GM18499 (cell line): Measurements from ENCODE around the gene CYBA.

ENCODE experiments used
- ATAC-seq: cut with Tn5 transposase; IDR thresholded peaks from one replicate; pipeline ENCODE4 v1.9.1; 2021; ENCODE audit warnings: moderate number of reproducible peaks; ENCODE audit not compliant: insufficient read depth, unreplicated experiment

The CYBA gene

DNA sequence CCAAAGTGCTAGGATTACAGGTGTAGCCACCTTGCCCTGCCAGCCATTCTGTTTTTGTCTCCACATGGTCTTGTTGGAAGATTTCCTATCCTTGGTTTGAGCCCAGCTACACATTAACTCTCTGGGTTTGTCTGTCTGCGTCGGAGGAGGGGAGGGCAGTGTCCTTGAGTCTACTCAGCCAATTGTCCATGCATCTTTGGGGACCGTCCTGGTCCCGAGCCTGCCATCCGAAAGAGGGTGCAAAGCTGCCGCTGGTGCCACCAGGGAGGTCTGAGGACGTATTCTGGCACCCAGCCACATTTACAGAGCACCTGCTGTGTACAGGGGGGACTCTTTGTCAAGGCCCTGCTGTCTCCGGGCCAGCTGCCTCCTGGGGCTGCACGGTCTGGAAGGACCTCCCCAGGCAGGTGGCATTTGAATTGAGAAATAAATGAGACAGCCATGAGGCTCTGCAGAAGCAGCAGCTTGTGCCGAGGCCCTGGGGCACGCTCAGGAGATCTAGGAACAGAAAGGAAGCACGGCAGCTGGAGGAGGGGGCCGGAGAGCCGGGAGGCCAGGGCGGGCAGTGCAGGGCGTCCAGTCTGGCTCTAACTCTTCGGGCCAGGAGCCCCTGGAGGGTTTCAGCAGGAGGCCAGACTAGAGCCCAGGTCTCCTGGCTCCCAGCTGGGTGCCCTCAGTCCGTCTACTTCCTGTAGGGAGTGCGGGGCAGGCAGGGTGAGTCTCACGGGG, 1.5 kb downstream of the CYBA start:
- no peak for ATAC-seq

DNA sequence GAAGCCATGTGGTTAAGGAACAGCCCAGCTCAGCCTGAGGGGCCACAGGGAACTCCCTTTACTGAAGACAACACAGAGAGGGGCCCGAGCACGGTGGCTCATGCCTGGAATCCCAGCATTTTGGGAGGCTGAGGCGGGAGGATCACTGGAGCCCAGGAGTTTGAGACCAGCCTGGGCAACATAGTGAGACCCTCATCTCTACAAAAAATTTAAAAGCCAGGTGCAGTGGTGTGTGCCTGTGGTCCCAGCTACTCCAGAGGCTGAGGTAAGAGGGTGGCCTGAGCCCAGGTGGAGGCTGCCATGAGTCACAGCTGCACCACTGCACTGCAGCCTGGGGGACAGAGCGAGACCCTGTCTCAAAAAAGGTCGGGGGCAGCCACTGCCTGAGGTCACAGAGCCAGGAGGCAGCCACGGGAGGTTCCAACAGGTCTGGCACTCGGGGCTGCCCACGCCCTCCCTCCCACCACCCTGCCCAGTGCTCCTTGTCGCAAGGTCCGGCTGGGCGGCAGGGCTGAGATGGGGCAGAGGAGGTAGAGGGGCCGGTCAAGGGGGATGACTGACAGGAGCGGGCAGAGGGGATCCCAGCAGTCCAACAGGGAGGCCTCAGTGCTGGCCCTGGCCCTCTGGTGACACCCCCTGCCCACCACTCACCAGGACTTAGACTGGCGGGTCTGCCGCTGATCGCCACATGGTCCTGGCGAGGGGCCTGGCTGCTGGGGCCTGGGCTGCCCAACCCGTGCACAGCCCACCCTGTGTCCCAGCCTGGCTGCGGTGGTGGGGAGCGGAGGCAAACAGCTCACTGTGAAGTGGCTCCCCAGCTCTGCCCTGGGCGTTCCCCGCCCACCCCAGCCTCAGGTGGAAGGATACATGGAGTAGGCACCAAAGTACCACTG, 3.4 kb downstream of the CYBA start:
- no peak for ATAC-seq

DNA sequence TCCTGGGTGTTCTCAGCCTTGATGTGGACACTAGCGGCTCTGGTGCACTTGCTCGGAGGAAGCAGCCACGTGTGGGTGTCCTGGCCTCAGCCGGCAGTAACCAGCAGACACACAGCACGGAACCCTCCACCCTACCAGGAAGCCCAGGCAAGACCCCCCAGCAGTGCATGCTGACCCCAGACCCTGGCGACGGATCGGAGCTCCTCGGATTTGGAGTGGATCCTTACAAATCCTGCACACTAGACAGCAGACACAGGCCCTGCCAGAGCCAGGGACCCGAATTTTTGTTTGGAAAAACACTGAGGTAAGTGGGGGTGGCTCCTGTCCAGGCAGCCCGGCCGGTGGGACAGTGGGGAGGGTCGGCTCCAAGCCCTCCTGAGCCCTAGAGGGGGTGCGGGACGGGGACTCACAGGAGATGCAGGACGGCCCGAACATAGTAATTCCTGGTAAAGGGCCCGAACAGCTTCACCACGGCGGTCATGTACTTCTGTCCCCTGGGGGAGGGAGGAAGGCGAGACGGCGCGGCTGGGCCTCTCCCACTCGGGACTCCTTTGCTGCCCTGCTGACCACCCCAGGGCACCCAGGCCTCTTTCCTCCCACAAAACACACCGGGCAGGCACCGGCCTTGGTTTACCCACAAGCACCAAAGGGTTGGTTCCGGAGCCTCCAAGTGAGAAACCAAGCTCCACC, 4.4 kb downstream of the CYBA start:
- ATAC-seq, result no peak

GRCh38 chr16:88645941-88646340, 4.9 kb downstream of the CYBA start:
- ATAC-seq, result no peak

DNA sequence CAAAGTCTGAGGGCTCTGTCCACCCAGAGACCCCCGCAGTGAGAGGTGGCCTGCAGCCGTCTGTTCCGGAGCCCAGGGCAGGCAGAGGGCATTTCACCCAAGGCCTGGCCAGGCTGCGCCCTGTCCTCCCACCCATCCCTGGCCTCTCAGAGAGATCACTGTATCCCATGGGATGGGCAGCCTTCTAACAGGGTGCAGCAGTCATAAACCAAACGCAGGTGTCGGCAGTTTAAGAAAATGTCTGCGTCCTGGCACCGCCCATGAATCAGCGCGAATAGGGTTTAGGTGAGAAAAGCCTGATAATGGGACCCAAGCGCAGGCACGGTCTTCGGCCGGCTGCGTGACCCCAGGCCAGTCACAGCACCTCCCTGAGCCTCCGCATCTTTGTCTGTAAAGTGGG, 5.4 kb downstream of the CYBA start:
- no peak for ATAC-seq

GRCh38 chr16:88643644-88643932, 7.3 kb downstream of the CYBA start:
- ATAC-seq, result no peak

GRCh38 chr16:88642881-88643643, 7.8 kb downstream of the CYBA start:
- no peak for ATAC-seq

- ATAC-seq, result no peak
Measured at GRCh38 chr16:88640498-88641247, 10.2 kb downstream of the CYBA start.

DNA sequence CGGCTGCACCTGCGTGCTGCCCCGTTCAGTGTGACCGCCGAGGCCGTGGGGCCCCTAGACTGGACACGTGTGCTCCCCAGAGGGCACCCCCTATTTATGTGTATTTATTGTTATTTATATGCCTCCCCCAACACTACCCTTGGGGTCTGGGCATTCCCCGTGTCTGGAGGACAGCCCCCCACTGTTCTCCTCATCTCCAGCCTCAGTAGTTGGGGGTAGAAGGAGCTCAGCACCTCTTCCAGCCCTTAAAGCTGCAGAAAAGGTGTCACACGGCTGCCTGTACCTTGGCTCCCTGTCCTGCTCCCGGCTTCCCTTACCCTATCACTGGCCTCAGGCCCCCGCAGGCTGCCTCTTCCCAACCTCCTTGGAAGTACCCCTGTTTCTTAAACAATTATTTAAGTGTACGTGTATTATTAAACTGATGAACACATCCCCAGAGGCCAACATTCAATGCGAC, 10.8 kb downstream of the CYBA start:
- ATAC-seq, result no peak

DNA sequence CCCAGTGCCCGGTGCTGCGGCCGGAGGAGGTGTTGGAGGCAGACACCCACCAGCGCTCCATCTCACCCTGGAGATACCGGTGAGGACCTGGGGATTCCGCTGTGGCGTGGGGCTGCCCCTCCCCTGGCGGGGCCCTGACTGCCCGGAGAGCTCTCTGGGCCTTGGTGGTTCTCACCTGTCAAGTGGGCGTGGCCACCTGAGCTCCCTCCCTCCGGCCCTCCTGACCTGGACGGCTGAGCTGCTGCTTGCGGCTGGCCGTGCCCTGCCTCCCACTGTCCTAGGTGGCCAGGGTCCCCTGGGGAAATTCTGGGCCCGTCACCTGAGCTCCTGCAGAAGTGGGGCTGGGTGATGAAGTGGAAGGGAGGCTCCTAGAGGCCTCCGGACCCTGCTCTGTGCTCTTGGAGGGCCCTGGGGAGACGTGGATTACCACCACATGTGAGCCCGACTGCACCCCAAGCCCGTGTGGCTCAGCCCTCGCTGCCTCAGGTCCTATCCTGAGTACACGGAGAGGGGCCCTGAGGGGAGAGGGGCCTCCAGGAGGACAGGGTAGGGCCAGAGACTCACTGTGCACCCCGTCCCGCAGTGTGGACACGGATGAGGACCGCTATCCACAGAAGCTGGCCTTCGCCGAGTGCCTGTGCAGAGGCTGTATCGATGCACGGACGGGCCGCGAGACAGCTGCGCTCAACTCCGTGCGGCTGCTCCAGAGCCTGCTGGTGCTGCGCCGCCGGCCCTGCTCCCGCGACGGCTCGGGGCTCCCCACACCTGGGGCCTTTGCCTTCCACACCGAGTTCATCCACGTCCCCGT, 11.4 kb downstream of the CYBA start:
- no peak for ATAC-seq

- no peak for ATAC-seq
Measured at GRCh38 chr16:88638323-88639230, 12.3 kb downstream of the CYBA start, which contains the start of gene IL17C. Gene IL17C, plus strand, starts transcription at chr16:88638572. Its CDS starts 70 bp downstream, at chr16:88638642.

DNA sequence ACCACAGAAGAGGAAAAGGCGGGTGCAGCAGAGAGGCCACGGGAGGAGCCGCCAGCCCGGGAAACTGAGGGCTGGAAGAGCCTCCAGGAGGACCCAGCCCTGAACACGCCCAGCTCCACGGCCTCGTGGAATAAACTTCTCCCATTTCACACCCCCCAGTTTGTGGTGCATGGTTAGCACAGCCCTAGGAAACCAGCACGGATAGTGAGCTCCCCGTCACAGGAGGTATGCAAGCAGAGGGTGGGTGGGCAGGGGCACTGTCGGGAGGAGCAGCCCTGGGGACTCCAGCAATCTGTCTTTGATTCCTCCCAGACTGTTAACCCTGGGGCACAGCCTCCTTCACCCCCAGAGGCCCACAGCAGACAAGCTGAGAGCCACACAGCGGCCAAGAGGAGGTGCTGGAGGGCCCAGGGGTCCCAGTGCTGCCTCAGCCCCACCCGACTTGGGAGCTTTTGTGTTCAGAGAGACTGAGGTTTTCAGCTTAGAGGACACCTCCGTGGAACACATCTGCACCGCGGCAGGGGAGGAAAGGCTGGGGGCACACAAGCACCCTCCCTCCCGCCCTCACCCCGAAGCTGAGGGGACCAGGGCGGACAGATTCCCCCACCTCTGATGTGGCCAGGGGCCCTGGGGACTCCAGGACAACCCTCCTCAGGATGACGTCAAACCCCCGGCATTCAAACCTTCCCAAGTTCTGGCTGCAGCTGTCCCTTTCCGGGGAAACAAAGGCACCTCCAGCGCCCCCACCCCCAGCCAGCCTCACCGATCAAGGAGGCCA, 14.2 kb downstream of the CYBA start:
- ATAC-seq, result no peak

DNA sequence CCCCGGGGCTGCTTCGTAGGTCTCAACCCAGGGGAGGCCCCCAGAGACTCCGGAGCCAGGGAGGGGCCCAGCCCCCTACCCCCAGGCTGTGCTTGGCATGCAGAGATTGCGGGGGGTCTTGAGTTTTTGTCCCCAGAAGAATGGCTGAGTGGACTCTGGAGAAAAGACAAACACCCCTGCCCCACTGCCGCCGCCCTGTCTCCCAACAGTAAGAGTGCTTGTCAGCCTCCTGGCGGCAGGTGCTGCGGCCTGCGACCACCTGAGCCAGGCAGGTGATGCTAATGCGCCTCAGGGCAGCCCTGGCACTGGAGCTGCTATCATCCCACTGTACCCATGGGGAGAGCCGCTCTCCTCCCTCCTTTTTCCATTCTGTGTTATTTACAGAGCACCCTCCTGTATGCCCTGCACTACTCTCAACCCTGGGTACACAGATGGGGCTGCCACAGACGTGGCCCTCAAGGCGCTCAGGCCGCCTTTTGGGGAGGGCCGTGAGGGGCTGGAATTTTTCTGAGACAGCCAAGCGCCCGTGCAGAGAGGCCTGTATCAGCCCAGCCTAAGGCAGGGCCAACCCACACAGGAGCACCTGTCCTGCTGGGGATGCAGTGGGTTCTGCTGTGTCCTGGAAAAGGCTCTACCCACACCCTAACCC, 15.1 kb downstream of the CYBA start:
- no peak for ATAC-seq

- ATAC-seq, result no peak
Measured at GRCh38 chr16:88634994-88635670, 15.7 kb downstream of the CYBA start.

DNA sequence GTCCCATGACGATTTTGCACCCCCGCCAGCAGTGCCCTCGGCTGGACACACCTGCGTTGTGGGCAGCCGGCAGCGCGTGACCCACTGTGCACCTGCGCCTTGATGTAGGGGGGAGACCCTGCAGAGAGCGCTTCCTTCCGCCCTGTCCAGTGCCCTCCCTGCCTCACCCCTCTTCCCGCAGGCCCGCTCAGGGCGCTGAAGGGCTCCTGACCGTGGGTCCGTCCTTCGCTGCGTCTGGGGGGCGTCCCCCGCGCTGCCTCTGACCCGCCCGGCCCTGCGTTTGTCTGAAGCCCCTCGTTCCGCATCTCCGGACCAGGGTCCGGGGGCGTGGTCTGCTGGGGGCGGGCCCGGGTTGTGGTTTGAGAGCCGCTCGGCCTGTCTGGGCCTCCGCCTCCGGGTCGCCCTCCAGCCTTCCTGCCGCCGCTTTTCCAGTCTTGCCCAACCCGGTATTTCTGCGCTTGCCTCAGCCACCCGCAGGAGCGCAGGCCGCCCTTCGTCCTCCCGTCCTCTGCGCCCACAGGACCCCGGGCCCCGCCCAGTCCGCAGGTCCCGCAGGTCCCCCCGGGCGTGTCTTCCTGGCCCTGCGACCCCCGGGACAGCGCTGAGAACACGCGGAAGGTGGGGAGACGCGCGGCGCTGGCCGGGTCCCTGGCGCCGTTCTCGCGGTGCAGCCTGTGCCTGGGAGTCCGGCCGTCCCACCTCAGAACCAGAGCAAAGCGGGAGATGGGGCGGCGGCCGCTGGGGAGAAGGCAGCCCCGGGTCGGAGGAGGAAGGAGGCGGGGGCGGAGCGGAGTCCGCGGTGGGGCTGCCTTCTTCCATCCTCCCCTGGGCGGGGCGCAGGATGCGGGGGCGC, 16.5 kb downstream of the CYBA start:
- no peak for ATAC-seq
